Stimulated activated CD8-positive, alpha-beta memory T cell treated with anti-CD3 and anti-CD28 coated beads, Interleukin-12 subunit alpha, Interleukin-12 subunit beta, amount 100 ng/mL, for 24 hours (primary cell): ENCODE data around the gene PDYN.

ENCODE experiments used
- DNase-seq: peaks from one replicate; pipeline ENCODE4 v3.0.0-alpha.2; 2020; ENCODE audit errors: extremely low read depth

Gene PDYN

GRCh38 chr20:1934721-1935573, 58.9 kb downstream of the PDYN start:
- DNase-seq: no peak

DNA sequence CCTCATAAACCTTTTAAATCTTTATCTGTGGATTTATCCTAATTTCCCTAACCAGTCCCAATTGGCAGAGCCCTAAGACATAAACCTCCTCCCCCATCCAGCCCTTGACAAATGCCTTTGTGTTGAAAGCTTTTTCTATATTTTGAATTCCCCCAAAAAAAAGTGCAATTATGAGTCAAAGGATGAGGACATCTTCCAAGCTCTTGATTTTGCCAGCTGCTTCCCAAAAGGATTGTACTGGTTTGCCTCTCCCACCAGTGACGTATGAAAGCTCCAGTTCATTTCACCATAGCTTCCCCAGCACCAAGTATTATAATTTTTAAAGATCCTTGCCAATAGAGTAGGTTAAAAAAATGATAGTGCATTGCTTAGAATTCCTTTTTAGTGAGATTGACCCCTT, 59.7 kb downstream of the PDYN start:
- no peak for DNase-seq

DNA sequence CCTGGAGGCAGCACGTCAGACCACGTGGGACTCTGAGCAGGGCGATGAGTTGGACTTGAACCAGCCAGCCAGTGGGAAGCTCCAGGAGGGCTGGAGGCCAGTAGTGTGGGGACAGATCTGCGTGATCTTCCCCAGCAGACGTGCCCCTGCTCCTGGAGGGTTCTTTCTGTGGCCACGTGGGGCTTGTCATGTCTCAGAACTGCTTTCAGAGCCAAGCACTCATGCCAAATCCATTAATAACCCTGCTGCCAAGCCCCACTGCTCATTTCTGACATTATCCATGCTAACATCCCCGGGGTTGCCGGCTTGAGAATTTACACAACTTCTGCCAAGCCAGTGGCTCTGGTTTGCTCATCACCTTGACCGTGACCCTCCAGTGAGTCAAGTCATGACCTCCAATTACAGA, 60.4 kb downstream of the PDYN start:
- no peak for DNase-seq

GRCh38 chr20:1932971-1933370, 60.9 kb downstream of the PDYN start:
- DNase-seq: no peak

DNA sequence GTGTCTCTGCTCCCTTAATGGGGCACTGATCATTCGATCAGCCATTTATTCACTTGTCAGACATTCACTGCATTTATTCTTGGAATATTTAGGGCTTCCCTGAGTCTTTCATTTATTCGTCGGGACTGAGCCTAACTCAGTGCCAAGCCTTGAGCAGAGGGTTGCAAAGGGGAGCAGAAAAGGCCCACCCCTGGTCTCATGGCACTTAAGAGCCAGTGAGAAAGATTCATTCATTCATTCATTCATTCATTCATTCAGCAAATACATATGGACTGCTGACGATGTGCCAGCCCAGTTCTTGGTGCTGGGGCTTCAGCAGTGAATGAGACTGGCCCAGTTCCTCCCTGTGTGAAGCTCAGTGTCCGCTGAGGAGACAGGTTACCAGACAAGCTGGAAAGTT, 62.0 kb downstream of the PDYN start:
- DNase-seq: no peak

- no peak for DNase-seq
Observed at GRCh38 chr20:1930165-1930564, 63.7 kb downstream of the PDYN start.

DNA sequence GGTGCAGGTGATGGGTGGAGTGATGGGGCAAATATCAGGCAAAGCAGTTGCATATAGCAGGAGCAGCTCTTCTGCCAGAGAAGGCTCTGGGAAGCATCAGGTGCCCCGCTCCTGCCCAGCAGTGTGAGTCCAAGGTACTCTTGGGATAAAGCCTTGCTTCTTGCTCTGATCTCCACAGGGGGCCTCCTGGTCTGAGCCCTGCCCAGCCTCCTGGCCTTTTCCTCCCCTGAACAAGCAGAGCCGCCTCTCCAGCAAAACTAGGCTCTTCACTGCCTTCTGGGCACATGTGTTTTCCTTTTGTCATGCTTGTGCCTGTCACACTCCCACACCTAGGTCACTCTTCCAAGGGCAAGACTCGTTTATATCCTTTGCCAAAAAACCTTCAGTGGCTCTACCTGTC, 64.4 kb downstream of the PDYN start:
- no peak for DNase-seq

DNA sequence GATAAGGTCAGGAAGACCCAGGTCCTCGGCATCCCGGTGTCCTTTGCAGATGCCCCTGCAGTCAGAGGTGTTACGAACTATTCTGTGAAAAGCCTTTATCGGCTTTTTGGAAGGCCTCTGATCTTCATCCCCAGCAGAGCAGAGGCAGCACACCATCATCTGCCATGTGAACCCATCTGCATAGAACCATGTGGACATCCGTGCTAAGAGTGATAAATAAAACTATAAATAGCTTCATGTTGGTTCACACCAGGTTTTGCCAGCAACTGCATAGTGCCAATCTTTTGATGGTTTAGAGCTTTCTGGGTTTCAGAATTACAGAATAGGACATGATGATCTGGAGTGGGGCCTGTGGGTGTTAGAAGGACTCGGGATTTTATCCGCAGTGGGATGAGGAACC, 65.1 kb downstream of the PDYN start:
- DNase-seq: no peak
